ENCODE results near the gene ENAH.

DNA sequence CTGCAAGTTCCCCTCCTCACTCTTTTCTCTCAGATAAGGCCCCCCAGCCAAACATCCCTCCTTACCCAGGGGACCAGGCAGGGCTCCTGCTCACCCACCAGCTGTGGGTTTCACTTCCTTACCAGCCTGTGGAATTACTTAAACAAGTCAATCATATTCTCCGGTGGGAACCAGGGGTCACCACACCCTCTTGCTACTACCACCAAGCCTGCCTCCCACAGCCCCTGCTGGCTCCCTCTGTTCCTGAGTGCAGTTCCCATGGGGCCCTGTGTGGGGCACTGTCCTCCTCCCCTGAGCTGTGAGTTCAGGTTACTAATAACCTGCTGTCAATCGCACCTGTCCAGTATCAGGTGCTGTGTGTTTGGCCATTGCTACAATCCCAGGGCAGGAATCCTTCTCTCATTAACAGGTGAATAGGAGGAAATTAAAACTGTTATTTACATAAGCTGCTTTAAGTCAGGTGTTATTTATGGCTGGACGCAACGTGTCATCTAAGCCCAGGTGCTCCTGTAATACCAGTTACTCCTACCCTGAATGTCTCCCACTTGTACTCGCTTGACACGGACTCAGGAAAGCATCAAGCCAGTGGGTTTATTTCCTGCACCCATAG, 172.0 kb downstream of the ENAH start:
- TF ChIP-seq, protein P1, sequence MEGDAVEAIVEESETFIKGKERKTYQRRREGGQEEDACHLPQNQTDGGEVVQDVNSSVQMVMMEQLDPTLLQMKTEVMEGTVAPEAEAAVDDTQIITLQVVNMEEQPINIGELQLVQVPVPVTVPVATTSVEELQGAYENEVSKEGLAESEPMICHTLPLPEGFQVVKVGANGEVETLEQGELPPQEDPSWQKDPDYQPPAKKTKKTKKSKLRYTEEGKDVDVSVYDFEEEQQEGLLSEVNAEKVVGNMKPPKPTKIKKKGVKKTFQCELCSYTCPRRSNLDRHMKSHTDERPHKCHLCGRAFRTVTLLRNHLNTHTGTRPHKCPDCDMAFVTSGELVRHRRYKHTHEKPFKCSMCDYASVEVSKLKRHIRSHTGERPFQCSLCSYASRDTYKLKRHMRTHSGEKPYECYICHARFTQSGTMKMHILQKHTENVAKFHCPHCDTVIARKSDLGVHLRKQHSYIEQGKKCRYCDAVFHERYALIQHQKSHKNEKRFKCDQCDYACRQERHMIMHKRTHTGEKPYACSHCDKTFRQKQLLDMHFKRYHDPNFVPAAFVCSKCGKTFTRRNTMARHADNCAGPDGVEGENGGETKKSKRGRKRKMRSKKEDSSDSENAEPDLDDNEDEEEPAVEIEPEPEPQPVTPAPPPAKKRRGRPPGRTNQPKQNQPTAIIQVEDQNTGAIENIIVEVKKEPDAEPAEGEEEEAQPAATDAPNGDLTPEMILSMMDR (IDR thresholded peaks at IDR 0.05; ENCODE audit: insufficient read depth, low read depth, low read length) = peak; percentile 60
- TF ChIP-seq EZH2 (IDR thresholded peaks at IDR 0.05; ENCODE audit: insufficient read depth, low read length) = no peak
